ENCODE measurements around the gene INF2. TPM values are rescaled to one million over a fixed set of nuclear protein-coding genes. Genes with fewer than 3 reads are reported as not detected.

Gene INF2
- total and polyA plus RNA-seq, 2 experiments from 2014 or later: 36.7 to 75.5 TPM

DNA sequence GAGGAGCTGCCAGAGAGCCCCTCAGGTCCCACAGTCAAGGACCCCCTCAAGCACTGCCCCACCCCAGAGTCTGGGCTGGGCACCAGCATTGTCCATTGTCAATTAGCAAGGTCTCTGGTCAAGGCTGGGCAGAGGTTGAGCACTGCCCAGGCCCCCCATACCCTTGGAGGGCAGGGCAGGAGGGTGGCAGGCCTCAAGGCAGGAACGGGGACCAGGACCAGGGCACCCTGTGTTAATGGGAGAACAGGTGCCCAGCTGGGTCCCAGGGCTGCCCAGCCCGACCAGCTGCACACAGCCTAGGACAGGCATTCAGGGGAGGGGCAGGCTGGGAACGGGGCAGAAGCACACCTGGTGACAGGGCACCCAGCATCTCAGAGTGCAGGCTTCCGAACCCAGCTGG, 82.0 kb downstream of the INF2 start:
- H3K4me2 ChIP-seq: no peak overlapping the region
- Mint-ChIP-seq H3K27me3 (ENCODE audit: insufficient read depth, low read depth, poor library complexity) (peaks cover 5% of the 10 kb centered on the region), H3K9me3 (peaks cover 6% of the 10 kb centered on the region; the same call in 2 of the 3 replicates), H3K27ac (no peak overlapping the region), H3K36me3 (ENCODE audit: low read depth) (peaks cover 43% of the 10 kb centered on the region), H3K4me3 (no peak overlapping the region), H3K4me1 (peaks cover 17% of the 10 kb centered on the region)
- H3K4me1 ChIP-seq (ENCODE audit: insufficient read depth): peaks cover 11% of the 10 kb centered on the region
- TF ChIP-seq CREB1 (CRISPR knock-in tag; IDR thresholded peaks at IDR 0.05; ENCODE audit: low read depth) (no peak), EZH2 (IDR thresholded peaks at IDR 0.05; ENCODE audit: low read depth, unreplicated experiment) (no peak), STAT1 (IDR thresholded peaks at IDR 0.05; ENCODE audit: unreplicated experiment) (no peak), NANOG (IDR thresholded peaks at IDR 0.05; ENCODE audit: borderline replicate concordance) (no peak), EZH2phosphoT487 (IDR thresholded peaks at IDR 0.05; ENCODE audit: unreplicated experiment) (no peak), JUNB (IDR thresholded peaks at IDR 0.05; ENCODE audit: unreplicated experiment) (no peak)
- TF ChIP-seq, protein P1, sequence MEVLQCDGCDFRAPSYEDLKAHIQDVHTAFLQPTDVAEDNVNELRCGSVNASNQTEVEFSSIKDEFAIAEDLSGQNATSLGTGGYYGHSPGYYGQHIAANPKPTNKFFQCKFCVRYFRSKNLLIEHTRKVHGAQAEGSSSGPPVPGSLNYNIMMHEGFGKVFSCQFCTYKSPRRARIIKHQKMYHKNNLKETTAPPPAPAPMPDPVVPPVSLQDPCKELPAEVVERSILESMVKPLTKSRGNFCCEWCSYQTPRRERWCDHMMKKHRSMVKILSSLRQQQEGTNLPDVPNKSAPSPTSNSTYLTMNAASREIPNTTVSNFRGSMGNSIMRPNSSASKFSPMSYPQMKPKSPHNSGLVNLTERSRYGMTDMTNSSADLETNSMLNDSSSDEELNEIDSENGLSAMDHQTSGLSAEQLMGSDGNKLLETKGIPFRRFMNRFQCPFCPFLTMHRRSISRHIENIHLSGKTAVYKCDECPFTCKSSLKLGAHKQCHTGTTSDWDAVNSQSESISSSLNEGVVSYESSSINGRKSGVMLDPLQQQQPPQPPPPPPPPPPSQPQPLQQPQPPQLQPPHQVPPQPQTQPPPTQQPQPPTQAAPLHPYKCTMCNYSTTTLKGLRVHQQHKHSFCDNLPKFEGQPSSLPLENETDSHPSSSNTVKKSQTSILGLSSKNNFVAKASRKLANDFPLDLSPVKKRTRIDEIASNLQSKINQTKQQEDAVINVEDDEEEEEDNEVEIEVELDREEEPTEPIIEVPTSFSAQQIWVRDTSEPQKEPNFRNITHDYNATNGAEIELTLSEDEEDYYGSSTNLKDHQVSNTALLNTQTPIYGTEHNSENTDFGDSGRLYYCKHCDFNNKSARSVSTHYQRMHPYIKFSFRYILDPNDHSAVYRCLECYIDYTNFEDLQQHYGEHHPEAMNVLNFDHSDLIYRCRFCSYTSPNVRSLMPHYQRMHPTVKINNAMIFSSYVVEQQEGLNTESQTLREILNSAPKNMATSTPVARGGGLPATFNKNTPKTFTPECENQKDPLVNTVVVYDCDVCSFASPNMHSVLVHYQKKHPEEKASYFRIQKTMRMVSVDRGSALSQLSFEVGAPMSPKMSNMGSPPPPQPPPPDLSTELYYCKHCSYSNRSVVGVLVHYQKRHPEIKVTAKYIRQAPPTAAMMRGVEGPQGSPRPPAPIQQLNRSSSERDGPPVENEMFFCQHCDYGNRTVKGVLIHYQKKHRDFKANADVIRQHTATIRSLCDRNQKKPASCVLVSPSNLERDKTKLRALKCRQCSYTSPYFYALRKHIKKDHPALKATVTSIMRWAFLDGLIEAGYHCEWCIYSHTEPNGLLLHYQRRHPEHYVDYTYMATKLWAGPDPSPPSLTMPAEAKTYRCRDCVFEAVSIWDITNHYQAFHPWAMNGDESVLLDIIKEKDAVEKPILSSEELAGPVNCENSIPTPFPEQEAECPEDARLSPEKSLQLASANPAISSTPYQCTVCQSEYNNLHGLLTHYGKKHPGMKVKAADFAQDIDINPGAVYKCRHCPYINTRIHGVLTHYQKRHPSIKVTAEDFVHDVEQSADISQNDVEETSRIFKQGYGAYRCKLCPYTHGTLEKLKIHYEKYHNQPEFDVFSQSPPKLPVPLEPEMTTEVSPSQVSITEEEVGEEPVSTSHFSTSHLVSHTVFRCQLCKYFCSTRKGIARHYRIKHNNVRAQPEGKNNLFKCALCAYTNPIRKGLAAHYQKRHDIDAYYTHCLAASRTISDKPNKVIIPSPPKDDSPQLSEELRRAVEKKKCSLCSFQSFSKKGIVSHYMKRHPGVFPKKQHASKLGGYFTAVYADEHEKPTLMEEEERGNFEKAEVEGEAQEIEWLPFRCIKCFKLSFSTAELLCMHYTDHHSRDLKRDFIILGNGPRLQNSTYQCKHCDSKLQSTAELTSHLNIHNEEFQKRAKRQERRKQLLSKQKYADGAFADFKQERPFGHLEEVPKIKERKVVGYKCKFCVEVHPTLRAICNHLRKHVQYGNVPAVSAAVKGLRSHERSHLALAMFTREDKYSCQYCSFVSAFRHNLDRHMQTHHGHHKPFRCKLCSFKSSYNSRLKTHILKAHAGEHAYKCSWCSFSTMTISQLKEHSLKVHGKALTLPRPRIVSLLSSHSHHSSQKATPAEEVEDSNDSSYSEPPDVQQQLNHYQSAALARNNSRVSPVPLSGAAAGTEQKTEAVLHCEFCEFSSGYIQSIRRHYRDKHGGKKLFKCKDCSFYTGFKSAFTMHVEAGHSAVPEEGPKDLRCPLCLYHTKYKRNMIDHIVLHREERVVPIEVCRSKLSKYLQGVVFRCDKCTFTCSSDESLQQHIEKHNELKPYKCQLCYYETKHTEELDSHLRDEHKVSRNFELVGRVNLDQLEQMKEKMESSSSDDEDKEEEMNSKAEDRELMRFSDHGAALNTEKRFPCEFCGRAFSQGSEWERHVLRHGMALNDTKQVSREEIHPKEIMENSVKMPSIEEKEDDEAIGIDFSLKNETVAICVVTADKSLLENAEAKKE (CRISPR knock-in tag; IDR thresholded peaks at IDR 0.05): no peak
- H3K27me3 ChIP-seq (ENCODE audit: insufficient read depth): no peaks in the 10 kb centered on the region
- no peak overlapping the region for H3K27ac ChIP-seq (ENCODE audit: low read depth)
- no peaks in the 10 kb centered on the region for H3K79me2 ChIP-seq (replicated peaks; ENCODE audit: insufficient read depth)
- peaks cover 9% of the 10 kb centered on the region; the same call in 1 of the 2 replicates for H3F3A ChIP-seq (replicated peaks; ENCODE audit: low read depth)
- no peaks in the 10 kb centered on the region for H4K20me1 ChIP-seq (replicated peaks; ENCODE audit: insufficient read depth)
- DNase-seq (ENCODE audit: low spot score): no peak
- no peak overlapping the region for H2AFZ ChIP-seq
- no peak for ATAC-seq
- no peak overlapping the region for H3K4me3 ChIP-seq
- no peaks in the 10 kb centered on the region; the same call in 1 of the 2 replicates for H3K9me2 ChIP-seq (ENCODE audit: insufficient read depth)
- 0 out of 2 replicates have a peak, but pooled peaks cover 5% of the 10 kb centered on the region for H3K36me3 ChIP-seq (ENCODE audit: insufficient read depth)

Small RNA genes lying within 50 kb of the gene (microRNA-seq; reads per million reads assigned to microRNA genes)
- 0.66 reads per million for gene MIR4710

Small RNA genes lying within 50 kb of the gene (small RNA-seq; reads per million reads assigned to genes)
- gene MIR4710 (ENCODE audit: low replicate concordance): not detected

Other genes with a start within 250 kb of the INF2 start
- gene C14orf180, start 109.9 kb upstream of the INF2 start, total RNA-seq (2014; rRNA removed; shearing (Covaris generic)): not detected in 2 replicates
- gene C14orf180, start 109.9 kb upstream of the INF2 start, polyA plus RNA-seq (2016; fragmentation: Nextera tagmentation; extraction: Ambion mirVana): not detected in 2 replicates
- gene TMEM179, start 84.8 kb upstream of the INF2 start, total RNA-seq (2014; rRNA removed; shearing (Covaris generic)): 4.8 and 5.0 TPM in 2 replicates
- 1.0 and 2.2 TPM in 2 replicates for gene TMEM179, start 84.8 kb upstream of the INF2 start, polyA plus RNA-seq (2016; fragmentation: Nextera tagmentation; extraction: Ambion mirVana)
- 4.3 and 11.6 TPM in 2 replicates for gene ADSS1, start 34.6 kb downstream of the INF2 start, total RNA-seq (2014; rRNA removed; shearing (Covaris generic))
- 9.5 and 12.4 TPM in 2 replicates for gene ADSS1, start 34.6 kb downstream of the INF2 start, polyA plus RNA-seq (2016; fragmentation: Nextera tagmentation; extraction: Ambion mirVana)
- gene SIVA1, start 63.5 kb downstream of the INF2 start, total RNA-seq (2014; rRNA removed; shearing (Covaris generic)): 381 and 392 TPM in 2 replicates
- gene SIVA1, start 63.5 kb downstream of the INF2 start, polyA plus RNA-seq (2016; fragmentation: Nextera tagmentation; extraction: Ambion mirVana): 215 and 225 TPM in 2 replicates
- gene AKT1, start 106.1 kb downstream of the INF2 start, total RNA-seq (2014; rRNA removed; shearing (Covaris generic)): 74.3 and 78.7 TPM in 2 replicates
- gene AKT1, start 106.1 kb downstream of the INF2 start, polyA plus RNA-seq (2016; fragmentation: Nextera tagmentation; extraction: Ambion mirVana): 19.2 and 23.7 TPM in 2 replicates
- 4.4 and 7.5 TPM in 2 replicates for gene ZBTB42, start 111.5 kb downstream of the INF2 start, total RNA-seq (2014; rRNA removed; shearing (Covaris generic))
- gene ZBTB42, start 111.5 kb downstream of the INF2 start, polyA plus RNA-seq (2016; fragmentation: Nextera tagmentation; extraction: Ambion mirVana): 0.66 and 0.70 TPM in 2 replicates
- gene CEP170B, start 175.7 kb downstream of the INF2 start, total RNA-seq (2014; rRNA removed; shearing (Covaris generic)): 31.3 and 37.1 TPM in 2 replicates
- gene CEP170B, start 175.7 kb downstream of the INF2 start, polyA plus RNA-seq (2016; fragmentation: Nextera tagmentation; extraction: Ambion mirVana): 4.6 and 5.3 TPM in 2 replicates
- gene PLD4, start 235.3 kb downstream of the INF2 start, total RNA-seq (2014; rRNA removed; shearing (Covaris generic)): 0.08 TPM in 1 of 2 replicates, not detected in the other
- 0.21 TPM in 1 of 2 replicates, not detected in the other for gene PLD4, start 235.3 kb downstream of the INF2 start, polyA plus RNA-seq (2016; fragmentation: Nextera tagmentation; extraction: Ambion mirVana)